NCI-H2227 (cell line): ENCODE measurements around the gene SSR4.
"Not testable (repeated sequence)": the region's sequence is repeated elsewhere in the genome, so short reads cannot be mapped to it uniquely, and the experiment has no call there.

Source experiments
- DNase-seq: peaks from one replicate; lab custom pipeline; 2025; ENCODE audit not compliant: unreplicated experiment; lab: John Stamatoyannopoulos, UW

SSR4 gene

GRCh38 chrX:153803211-153804099 lies 9.0 kb downstream of the SSR4 start:
- no peak for DNase-seq

GRCh38 chrX:153804100-153804595 lies 9.7 kb downstream of the SSR4 start:
- DNase-seq, result no peak

DNA sequence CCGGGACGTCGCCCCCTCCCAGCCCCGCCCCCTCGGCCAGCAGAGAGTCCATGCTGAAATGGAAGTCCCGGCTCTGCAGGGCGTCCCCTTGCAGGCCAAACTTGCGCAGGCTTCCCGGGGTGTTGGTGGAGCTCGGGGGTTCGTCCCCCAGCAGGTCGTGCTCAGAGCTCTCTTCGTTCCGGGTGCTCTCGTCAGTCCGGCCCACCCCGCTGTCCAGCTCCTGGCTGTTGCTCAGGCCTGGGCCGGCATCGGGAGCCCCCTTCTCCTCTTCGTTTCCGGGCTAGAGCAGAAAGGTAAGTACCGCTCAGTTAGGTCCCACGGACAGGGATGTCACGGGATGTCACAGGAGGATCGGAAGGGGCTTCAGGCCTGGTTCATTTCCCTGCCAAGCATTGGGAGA lies 10.2 kb downstream of the SSR4 start:
- DNase-seq, result no peak

DNA sequence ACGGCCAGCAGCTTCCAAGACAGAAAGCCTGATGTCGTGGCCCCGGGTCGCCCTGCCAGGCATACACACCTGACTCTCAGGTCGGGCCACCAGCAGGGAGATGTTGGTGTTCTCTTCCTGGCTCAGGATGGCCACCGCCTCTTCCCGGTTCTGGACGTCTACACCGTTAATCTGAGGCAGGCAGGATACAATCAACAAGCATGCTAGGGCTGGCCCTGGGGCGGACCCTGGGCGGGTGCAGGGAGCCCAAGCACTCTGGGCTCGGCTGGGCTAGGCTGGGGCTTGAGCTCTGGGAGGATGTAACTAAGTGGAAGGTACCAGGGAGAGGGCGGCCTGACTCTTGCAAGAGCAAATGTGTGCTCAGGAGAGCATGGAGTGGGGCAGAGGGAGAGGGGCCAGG lies 11.0 kb downstream of the SSR4 start:
- no peak for DNase-seq

DNA sequence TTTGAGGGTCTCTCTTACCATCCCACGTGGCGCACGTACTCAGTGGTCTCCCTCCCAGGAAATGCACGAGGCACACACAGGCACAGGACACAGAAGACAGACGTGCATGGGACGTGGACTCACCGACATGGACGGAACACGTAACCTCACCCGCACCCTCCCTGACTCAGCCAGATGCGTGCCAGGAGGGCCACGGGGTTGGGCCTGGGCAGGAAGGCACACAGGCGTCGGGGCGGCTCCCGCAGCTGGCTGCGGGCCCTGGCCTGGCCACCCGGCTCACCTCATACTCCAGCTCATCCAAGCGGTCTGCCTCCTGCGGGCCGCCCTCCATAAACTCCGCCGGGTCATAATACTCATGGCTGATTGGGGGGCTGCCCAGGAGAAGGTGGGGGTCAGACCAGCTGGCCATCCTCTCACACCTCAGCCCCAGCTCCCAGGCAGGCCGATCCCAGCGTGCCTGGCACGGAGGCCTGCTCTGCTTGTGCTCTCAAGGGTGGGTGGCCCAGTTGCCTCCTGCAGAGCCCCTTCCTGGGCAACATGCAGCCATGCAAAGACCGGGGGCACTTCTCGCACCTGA lies 12.6 kb downstream of the SSR4 start:
- DNase-seq, result no peak

DNA sequence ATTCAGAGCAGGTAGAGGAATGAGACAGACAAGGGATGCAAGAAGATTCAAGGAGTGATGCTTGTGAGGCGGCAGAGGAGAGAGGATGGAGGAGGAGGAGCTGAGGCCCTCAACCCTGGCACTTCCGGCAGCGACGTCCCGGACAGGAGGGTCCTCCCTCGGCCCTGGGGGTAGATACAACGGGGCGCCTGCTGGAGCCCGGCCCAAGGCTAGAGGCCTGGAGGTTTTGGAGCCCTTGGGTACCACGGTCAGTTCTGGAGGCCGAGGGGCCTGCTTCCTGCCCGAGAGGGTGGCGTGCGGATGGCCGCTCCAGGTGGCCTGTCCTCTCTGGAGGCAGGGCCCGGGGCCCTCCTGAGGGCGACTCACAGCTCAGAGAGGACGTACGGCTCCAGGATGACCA lies 13.5 kb downstream of the SSR4 start:
- no peak for DNase-seq

DNA sequence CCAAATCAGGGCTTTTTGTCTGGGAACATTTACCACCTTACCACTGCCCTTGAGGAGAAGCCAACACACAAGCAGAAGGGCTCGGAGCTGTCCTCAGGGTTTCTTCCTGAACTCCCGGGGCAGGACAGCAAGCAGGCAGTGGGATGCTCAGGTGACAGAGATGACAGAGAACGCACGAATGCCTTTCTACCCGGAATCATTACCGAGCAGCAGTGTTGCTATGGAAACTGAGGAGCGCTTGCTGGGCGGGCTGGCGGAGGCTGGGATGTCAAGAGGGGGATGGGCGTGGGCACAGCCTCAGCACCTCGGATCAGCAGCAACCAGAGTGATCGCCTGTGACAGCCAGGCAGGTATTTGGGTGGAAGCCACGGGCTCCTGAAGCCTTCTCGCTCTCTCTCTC lies 17.8 kb downstream of the SSR4 start:
- peak; percentile 82 for DNase-seq

DNA sequence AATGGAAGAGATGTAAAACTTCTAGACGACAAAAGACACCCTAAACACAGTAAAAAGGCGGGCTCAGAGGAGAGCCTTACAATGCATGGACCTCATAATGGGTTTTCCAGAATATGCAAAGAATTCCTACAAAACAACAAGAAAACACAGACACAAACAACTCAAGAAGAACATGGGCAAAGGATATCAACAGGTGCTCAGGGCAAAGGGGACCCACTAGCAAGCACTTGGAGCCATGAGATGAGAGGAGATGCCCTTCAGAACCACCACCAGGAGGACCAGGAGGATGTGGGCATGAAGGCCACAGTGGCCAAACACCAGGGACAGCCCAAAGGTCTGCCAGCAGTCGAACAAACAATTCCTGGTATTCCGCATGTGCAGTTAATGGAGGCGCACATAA lies 18.7 kb downstream of the SSR4 start:
- no peak for DNase-seq

GRCh38 chrX:153814591-153815315 lies 20.3 kb downstream of the SSR4 start:
- DNase-seq, result no peak

DNA sequence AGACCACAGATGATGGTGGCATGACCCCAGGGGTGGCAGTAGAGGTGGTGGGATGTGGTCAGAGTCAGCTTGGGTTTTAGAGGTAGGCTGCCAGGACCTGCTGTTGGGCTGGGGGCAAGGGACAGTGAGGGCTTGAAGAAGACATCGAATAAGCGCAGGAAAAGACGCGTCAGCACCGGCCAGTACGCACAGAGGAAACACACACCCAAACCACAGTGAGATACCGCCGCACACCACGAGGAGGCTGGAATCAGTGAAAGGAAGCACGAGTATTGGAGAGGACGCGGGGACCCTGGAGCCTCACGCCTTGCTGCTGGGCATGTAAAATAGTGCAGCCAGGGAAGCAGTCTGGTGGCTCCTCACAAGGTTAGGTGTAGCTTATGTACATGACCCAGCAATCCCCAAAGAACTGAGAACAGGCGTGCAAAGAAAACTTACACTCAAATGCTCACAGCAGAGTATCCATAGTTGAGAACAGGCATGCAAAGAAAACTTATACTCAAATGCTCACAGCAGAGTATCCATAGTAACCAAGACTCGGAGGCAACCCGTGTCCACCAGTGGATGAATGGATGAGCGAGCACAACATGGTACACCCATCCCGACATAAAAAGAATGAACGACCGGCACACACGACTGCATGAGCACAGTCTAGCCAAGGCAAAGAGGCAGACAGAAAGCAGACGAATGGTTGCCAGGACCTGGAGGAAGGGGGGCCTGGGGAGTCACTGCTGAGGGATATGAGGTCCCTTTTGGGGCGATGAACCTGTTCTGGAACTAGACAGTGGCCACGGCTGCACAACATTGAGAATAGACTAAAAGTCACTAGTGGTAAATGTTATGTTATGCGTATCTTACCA lies 22.6 kb downstream of the SSR4 start:
- DNase-seq, result no peak

GRCh38 chrX:153818064-153818463 lies 23.6 kb downstream of the SSR4 start:
- not testable (repeated sequence) for DNase-seq

DNA sequence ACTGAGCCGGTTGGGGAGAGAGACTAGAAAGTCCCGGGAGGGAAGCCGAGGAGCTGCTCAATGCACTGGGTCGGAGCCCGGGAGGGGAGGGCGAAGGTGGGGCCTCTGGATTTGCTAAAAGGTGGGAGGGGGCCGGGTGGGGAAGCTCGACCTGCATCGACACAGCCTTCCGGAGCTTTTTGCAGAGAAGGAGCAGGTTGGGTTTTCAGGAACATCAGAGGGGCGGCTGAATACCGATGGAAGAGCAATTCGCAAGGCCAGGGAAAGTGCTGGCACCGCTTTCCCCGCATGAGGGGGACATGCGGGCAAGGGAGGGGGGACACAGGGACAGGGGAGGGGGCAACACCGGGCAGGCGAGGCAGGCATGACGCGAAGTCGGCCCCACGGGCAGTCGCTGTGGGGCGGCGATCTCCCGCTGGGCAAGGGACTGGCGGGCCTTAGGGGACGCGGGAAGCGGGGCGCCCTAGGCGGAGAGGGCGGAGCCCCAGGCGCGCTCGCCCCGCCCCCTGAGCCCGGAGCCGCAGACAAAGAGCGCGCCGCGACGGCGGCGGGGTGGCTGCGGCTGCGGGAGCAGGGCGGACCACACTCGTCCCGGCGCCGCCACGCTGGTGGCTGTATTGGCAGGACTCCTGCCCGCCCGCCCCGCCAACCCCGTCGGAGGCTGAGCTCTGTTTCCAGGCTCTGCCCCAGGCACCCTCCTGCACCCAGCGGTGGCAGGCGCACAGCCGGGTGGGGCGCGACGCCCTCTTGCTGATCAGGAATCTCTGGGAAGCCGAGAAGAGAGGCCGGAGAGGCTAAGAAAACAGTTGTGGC lies 24.3 kb downstream of the SSR4 start:
- peak; percentile 80 for DNase-seq

DNA sequence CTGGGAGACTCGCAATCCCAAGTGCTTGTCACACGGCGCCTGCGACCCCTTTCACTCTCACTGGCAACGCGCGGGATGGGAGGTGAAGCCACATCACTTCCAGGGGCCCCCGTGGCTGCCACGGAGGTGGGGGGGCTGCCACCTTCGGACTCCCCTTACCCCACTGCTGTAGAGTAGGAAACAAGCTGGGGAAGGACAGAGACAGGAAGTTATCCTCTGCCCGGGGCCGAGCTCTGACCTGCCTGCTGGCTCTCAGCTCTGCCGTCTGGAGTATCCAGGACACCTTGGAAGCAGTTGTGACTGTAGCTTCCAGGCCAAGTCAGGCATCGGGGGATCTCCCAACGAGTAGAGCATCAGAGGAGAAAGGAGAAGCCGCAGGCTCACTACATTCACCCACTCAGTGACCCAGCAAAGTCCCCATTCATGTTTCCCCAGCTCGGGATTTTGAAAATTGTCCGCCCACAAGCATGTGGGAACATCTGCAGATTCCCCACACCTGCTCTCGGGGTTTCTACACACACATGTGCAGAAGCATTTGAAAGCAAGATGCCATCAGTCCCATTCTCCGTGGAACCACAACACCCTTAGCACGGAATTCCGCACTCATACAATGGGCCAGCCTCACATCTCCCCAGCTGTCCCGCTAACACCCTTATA lies 25.0 kb downstream of the SSR4 start:
- DNase-seq, result no peak

DNA sequence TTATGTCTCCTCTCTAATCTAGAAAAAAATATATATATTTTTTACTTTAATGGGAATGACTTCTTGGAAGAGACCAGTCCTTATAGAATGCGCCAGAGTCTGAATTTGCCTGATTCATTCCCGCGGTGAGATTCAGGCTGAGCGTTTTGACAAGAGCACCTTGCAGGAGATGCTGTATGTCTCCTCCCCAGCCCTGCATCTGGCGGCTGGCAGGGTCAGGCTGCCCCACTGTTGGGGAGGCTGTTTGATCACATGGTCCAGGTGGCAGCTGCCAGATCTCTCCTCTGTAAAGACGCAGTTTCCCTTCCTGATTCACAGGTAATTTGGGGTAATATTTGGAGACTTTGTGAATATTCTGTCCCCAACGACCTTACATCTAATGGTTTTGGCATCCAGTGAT lies 26.1 kb downstream of the SSR4 start:
- DNase-seq, result peak; percentile 39

DNA sequence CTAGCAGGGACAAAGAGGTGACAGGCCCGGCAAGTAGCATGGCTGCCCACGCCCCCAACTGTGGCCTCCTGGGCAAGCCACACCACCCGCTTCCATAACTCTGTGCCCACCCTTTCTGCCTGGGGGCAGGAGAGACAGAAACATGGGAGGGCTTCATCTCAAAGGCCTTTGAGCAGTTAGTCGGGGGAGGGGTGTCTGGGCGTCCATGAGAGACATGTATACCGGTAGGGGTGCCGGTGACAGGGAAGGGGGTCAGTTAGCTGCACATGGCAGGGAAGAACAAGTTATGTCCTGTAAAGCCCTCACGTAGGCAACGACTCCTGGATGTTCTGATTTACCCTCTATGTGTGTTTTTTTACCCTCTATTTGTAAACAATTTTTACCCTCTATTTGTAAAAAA lies 26.6 kb downstream of the SSR4 start:
- DNase-seq, result no peak

DNA sequence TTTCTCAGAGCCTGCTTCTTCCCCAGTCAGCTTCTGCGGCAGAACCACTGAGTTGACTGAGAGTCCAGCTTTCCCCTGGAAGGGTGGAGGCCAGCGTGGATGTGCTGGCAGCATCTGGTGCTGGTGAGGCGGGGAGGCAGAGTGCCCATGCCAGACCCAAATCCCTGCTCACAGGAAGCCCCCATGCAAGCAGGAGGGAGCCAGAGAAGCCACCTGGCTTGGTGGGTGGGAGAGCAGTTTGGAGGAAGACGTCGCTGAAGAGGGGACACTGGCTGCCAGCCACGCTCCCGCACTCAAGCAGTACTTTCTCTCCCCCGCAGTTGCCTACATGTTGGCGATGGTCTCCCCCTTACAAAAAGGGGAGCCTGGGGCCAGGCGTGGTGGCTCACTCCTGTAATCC lies 29.9 kb downstream of the SSR4 start:
- DNase-seq, result no peak

DNA sequence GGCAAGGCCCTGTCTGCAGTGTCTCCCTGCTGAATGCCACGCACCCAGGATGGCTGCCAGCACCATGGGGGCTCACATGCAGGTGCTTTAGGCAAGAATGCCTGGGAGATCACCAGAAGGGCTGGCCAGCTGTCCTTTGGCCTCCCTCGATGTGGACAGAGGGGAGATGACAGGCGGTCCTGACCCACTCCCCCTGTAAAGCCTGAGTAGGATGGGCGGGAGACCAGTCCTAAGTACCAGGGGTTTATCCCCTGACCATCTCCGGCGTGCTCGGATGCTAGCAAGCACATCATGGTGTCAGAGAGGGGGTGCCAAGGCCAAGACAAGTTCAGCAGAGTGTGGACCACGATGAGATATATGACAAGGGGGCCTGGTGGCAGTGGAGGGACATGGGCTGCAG lies 30.6 kb downstream of the SSR4 start:
- DNase-seq, result no peak

GRCh38 chrX:153827016-153827415 lies 32.5 kb downstream of the SSR4 start:
- no peak for DNase-seq

DNA sequence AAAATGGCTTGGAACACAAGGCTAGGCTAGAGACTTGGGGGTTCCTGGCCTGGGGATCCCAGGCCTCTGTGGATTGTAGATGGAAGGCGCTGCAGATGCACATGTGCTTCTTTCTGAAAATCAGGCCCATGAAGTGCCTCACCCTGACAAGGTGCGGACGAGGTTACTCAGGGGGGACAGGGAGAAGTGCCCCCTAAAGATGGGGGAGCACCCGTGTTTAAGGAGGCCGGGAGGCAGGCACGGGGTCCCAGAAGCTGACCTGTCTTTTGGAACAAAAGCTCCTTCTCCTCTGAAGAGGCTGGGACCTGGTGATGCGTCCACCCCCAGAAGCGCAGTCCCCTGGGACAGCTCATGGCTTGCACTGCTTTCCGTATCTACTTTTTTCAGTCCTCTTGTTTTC lies 33.4 kb downstream of the SSR4 start:
- no peak for DNase-seq

DNA sequence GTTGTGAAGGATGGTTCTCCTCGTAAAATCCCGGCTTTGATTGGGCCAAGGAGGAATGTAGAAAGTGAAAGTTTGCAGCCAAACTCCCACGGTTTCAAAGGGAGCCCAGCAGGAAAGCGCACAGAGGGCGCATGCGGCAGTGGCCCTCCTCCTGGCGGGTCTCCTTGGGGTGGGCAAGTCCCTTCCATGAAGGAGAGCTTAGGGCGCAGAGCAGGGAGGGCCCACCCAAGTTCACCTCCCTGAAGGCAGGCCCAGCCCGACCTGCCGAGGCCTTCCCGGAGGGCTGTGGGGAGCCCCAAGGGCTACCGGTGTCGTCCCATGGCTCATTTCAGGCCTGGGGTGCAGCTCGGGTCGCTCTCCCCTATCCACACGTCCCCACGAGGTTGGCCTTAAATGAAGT lies 33.8 kb downstream of the SSR4 start:
- no peak for DNase-seq
